GDM1 (cell line): ENCODE results near the gene C1orf35.
A peak's percentile ranks its signal among the peaks of the same experiment; 100 is the strongest.

Source experiments
- DNase-seq: peaks from one replicate; lab custom pipeline; 2025; lab: John Stamatoyannopoulos, UW

C1orf35 gene

GRCh38 chr1:228109073-228109961, 6.2 kb upstream of the C1orf35 start, which contains the start of gene MRPL55:
Gene MRPL55 (minus strand): TSS chr1:228109299. CDS start chr1:228108260, 1,039 bp downstream.
- peak; percentile 92 for DNase-seq

DNA sequence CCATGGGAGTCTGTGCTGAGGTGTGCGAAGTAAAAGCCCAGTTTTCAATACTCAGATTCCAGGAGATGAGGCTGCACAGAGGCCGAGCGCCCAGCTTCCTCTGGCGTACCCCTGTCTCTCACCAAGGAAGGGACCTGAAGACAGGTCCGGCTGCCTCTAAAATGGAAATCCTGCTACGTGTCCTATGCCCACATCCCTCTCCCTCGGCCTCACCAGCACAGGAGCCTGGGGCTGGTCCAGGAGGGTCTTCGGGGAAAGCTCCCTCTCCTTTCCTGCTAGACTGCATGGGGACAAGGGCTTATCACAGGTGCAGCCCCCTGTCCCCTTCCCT, 5.6 kb upstream of the C1orf35 start:
- DNase-seq = no peak

- no peak for DNase-seq
These were observed 5.0 kb upstream of the C1orf35 start for GRCh38 chr1:228108055-228108690.

DNA sequence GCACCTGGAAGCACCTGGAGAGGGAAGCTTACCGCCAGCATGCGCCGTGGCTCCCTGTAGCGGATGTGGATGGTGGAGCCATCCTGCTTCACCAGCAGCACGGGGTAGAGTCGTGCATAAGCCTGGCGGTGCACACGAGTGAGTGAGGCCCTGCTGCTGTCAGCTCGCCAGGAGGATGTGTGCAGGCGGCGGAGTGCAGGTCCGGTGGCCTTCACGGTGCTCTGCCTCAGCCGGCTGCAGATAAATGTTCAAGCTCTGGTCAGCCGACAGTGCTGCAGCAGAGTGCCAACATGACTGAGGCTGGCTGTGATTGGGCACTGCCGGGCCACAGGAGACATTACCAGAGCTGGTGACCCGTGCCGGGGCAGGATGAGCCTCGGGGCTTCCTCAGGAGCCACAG, 4.5 kb upstream of the C1orf35 start:
- DNase-seq = no peak

DNA sequence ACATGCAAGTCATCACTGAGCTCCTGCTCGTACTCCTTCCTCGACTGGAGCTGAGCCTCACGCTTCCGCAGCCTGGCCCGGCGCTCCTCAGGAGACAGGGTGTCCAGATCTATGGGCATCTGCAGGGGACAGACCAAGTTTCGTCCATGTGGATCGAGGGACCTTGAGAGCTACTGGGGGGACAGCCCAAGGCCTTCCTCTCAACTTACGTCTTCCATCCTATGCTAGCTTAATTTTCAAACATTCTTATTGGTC, 3.6 kb upstream of the C1orf35 start:
- no peak for DNase-seq

DNA sequence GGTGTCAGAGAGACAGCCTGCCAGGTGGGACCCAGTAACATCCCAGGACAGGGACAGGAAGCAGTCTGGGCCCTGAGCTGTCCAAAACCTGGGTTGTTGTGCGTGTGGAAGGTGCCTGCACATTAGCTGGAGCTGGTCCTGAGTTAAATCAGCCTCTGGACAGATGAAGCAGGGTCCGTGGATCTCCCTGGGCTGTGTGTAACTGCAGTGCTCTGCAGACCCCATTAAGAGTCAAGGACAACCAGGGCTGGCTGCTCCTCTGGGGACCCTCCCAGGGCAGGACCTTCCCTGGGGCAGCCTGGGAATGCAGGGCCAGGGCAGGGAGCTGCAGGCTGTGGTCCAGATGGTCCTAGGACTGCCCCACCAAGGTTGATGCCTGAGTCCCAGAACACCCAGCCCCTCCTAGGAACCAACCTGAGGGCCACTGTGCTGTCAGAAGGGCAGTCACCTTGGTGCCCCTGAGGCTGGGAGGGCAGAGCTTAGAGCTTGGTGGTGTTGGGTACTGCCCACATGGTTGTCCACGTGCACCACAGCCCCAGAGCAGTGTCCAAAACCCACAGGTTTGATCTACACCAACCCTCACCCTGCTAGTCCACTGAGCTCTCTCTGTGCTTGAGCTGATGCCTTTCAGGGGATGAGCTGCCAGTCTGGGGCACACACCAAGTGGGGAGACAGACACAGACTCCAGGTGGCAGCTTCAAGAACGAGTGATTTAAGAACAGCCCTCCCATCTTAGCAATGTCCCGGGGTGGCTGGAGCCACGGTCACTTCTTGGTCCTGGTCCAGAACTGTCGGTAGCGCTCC, 3.1 kb upstream of the C1orf35 start:
- no peak for DNase-seq

- no peak for DNase-seq
These were observed 2.3 kb upstream of the C1orf35 start for GRCh38 chr1:228105270-228105995.

DNA sequence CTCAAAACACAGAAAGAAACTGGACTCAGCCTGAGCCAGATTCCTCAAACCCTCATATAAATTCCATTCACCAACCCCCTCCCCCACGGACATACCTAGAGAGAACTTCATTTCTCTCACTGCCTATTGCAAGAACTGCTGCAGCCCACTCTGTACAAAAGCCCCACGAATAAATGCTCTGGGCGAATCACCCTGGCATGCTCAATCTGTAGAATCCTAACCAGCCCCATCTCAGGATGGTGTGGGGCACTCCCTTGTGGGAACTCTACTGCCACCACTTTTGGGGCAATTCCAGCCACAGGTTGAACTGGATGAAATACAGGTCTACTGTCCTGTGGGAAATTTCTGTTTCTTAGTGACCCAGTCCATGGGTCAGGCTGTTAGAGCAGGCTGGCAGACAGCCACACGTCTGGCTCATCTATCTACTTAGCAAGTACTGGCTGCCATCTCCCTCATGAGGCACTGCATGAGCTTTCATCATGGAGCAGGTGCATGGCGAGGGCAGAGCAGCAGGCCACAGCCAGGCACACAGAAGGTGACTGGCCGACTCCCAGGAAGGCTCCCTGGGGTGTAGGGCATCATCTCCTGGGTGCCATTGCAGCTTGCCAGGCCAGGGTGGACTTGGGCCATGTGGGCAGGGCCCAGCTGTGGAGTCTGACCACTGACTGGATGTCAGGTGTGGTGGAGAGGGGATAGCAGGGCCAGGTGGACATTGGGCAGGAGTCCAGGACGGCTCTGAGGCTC, 1.6 kb upstream of the C1orf35 start:
- DNase-seq = no peak

- DNase-seq = no peak
These were observed 933 bp downstream of the C1orf35 start for GRCh38 chr1:228101994-228102790.

- DNase-seq = no peak
These were observed 1.5 kb downstream of the C1orf35 start for GRCh38 chr1:228101614-228101993.

- no peak for DNase-seq
These were observed 2.1 kb downstream of the C1orf35 start for GRCh38 chr1:228100822-228101613.

DNA sequence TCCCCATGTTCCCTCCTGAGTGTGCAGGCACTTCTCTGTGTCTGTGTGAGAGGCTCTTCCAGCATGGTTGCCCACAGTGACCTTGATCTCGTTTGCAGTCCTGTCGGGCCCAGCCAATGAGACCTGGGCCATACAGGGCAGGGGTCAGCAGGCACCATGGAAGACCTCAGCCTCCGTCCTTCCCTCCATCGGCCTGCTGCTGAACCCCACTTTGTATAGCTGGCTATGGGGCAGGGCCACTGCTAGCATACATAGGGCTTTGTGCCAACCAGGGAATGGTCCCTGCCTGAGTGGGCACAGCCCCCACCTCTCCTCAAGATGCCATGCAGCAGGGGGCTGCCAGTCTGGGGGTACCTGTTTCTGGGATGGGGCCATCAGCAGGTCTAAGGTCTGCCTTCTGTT, 3.8 kb downstream of the C1orf35 start:
- DNase-seq = no peak

DNA sequence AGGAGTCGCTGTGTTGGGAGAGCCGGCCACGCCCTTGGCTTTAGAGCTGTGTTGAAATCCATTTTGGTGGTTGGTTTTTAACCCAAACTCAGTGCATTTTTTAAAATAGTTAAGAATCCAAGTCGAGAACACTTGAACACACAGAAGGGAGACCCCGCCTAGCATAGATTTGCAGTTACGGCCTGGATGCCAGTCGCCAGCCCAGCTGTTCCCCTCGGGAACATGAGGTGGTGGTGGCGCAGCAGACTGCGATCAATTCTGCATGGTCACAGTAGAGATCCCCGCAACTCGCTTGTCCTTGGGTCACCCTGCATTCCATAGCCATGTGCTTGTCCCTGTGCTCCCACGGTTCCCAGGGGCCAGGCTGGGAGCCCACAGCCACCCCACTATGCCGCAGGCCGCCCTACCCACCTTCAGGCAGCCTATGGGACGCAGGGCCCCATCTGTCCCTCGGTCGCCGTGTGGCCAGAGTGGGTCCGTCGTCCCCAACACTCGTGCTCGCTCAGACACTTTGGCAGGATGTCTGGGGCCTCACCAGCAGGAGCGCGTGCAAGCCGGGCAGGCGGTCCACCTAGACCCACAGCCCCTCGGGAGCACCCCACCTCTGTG, 4.7 kb downstream of the C1orf35 start:
- DNase-seq = no peak

DNA sequence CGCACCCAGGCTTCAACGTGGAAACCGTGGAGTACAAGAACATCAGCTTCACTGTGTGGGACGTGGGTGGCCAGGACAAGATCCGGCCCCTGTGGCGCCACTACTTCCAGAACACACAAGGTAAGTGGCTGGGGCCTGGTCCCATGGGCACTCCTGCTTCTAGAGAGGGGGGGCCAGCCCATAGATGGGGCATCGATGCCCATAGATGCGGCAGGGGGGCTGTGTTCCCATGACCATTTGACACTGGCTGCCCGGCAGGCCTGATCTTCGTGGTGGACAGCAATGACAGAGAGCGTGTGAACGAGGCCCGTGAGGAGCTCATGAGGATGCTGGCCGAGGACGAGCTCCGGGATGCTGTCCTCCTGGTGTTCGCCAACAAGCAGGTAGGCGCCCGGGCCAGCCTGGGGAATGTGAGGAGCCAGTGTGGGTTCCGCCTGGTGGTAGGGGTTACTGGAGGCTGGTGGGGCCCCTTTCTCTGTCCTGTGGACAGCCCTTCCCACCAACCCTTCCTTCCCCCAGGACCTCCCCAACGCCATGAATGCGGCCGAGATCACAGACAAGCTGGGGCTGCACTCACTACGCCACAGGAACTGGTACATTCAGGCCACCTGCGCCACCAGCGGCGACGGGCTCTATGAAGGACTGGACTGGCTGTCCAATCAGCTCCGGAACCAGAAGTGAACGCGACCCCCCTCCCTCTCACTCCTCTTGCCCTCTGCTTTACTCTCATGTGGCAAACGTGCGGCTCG, 5.6 kb downstream of the C1orf35 start:
- DNase-seq = no peak

GRCh38 chr1:228096416-228097332, 6.5 kb downstream of the C1orf35 start:
- DNase-seq = no peak

- DNase-seq = no peak
These were observed 7.2 kb downstream of the C1orf35 start for GRCh38 chr1:228095938-228096337.

GRCh38 chr1:228095161-228095560, 8.0 kb downstream of the C1orf35 start:
- no peak for DNase-seq
